ENCODE data around the gene SLC22A31. TPM values are rescaled to one million over a fixed set of nuclear protein-coding genes. Genes with fewer than 3 reads are reported as not detected.
"Not testable (repeated sequence)": the region's sequence is repeated elsewhere in the genome, so short reads cannot be mapped to it uniquely, and the experiment has no call there.

SLC22A31 gene
- polyA plus RNA-seq, 12 donors, result 0.31 to 3.7 (median 1.5) TPM; not detected in 2

DNA sequence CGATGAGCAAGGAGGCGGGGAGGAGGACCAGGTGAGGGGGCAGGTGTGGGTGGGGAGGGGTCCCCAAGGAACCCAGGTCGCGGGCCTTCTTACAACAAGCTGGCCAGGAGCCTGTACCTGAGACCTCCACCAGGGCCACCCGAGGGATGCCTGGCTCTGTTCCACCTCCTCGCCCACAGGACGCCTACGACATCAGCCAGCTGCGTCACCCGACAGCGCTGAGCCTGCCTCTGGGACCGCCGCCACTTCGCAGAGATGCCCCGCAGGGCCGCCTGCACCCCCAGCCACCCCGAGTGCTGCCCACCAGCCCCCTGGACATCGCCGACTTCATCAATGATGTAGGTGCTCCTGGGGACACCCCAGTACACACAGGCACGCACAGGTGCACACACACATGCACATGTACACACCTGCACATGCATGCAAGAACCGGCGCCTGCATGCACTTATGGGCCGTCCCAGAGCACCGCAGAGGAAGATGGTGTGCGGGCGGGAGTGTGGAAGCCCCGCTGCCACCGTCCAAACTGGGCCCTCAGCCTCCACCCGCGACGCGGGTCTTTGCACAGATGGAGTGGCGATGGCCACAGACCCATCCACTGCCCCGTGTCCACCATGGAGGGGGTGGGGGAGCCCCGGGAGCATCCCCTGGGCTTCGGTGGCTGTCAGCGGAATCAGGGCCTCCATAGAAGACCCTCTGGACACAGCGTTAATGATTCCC lies 6.6 kb downstream of the SLC22A31 start:
- no peak for DNase-seq

DNA sequence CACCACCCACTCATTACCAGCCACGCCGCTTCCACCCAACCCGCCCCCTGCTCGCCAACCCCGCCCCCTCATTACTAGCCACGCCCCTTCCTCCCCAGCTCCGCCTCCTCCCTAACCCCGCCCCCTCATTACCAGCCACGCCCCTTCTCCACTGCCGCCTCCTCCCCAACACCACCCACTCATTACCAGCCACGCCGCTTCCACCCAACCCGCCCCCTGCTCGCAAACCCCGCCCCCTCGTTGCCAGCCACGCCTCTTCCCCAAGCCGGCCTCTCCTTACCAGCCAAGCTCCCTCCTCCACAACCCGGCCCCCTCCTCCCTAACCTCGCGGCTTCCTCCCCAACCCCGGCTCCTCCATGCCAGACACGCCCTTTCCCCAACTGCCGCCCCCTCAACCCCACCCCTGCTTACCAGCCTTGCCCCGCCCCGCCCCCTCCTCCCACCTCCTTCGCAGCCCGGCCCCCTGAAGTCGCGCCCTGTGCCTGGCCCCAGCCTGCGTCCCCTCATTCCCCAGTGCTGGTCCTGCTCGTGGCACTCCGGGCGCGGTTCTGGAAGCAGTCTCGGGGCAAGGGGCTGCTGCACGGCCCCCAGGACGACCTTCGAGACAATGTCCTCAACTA lies 7.3 kb downstream of the SLC22A31 start:
- no peak for DNase-seq

DNA sequence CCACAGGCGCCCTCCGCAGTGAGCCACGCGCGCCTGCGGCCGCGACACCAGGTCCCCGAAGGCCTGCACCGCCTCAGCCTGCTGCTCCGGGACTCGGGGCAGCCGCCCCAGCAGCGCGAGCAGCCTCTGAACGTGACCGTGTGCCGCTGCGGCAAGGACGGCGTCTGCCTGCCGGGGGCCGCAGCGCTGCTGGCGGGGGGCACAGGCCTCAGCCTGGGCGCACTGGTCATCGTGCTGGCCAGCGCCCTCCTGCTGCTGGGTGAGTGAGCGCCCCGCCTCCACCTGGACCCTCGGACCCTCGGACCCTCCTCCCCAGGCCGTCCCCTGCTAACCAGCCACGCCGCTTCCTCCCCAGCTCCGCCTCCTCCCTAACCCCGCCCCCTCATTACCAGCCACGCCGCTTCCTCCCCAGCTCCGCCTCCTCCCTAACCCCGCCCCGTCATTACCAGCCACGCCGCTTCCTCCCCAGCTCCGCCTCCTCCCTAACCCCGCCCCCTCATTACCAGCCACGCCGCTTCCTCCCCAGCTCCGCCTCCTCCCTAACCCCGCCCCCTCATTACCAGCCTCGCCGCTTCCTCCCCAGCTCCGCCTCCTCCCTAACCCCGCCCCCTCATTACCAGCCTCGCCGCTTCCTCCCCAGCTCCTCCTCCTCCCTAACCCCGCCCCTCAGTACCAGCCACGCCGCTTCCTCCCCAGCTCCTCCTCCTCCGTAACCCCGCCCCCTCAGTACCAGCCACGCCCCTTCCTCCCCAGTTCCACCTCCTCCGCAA lies 8.0 kb downstream of the SLC22A31 start:
- DNase-seq, result not testable (repeated sequence)

DNA sequence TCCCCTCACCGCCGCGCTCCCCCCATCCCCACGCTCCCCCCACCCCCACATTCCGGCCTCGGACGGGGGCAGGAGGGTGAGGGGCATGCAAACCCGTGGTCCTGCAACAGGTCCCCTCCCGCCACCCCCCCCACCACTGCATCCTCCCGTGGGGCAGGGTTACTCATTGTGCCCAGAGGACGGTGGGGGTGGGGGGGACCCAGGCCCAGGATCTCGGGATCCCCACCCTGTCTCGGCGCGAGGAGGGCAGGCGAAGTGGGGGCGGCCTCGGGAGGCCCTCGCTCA lies 8.5 kb downstream of the SLC22A31 start:
- DNase-seq, result no peak

DNA sequence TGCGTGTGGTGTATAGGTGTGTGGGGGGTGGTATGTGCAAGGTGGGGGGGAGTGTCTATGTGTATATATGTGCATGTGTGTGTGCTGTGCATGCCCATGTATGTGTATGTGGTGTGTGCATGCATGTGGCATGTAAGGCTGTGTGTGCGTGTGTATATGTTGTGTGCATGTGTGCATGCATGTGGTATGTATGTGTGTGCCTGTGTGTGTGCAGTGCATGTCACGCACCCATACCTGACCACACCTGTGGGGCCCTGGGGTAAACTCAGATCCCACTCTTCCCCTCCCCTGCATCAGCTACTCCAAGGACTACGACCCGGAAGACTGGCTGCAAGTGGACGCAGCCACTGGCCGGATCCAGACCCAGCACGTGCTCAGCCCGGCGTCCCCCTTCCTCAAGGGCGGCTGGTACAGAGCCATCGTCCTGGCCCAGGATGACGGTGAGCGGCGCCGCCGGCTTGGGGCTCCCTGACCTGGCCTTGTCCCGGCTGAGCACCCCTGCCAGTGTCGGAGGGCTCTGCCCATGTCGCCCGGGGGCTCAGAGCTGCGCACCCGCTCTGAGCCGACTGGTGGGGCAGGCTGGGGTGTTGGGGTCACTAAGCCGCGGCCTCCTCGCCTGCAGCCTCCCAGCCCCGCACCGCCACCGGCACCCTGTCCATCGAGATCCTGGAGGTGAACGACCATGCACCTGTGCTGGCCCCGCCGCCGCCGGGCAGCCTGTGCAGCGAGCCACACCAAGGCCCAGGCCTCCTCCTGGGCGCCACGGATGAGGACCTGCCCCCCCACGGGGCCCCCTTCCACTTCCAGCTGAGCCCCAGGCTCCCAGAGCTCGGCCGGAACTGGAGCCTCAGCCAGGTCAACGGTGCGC lies 9.1 kb downstream of the SLC22A31 start:
- no peak for DNase-seq

DNA sequence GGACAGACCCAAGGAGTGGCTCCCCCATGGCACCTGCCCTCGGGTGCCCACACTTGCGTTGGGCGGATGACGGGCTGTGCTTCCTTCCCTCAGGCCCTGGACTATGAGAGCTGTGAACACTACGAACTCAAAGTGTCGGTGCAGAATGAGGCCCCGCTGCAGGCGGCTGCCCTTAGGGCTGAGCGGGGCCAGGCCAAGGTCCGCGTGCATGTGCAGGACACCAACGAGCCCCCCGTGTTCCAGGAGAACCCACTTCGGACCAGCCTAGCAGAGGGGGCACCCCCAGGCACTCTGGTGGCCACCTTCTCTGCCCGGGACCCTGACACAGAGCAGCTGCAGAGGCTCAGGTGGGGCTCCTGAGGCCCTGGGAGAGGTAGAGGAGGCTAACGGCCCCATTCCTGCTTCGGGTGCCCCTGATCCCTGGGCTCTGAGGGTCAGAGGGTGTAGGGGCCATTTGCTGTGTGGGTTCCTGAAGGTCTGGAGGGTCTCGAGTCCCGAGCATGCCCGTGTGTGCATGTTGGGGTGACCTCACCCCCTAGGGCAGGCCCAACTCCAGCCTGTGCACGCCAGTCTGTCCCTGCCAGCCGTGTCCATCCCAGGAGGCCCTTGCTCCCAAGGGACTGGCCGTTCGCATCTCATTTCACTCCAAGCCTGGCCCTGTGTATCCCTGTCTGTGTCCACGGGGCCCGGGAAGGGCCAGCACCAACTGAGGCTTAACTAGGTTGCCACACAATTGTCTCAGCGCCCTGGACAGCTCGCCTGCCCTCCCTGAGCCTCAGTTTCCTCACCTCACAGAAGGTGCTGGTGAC lies 10.0 kb downstream of the SLC22A31 start:
- no peak for DNase-seq

DNA sequence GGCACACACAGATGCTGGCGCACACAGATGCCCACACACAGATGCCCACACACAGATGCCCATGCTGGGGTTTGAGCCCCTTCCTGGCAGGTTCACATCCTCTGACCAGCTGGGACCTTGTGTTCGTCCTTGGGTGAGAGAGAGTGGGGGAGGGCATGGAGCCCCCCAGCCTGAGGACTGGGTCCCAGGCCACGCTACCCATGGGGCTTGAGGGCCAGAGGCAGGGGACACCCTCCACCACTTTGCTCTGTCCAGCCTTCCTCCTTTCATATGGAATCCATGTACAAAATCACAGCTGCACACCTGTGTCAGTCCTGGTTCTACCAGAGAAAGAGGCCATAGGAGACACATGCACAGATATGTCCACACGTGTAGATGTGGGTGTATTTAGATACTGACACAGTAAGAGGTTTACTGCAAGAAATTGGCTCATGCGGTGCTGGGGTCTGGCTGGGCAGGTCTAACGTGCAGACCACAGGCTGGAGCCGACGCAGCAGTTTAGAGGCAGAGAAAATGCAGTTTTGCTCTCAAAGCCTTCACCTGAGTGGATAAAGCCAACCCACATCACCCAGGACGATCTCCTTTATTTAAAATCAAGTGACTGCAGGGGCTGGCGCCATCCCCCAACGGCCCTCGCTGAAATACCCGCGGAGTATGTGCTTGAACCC lies 10.8 kb downstream of the SLC22A31 start:
- DNase-seq, result no peak

DNA sequence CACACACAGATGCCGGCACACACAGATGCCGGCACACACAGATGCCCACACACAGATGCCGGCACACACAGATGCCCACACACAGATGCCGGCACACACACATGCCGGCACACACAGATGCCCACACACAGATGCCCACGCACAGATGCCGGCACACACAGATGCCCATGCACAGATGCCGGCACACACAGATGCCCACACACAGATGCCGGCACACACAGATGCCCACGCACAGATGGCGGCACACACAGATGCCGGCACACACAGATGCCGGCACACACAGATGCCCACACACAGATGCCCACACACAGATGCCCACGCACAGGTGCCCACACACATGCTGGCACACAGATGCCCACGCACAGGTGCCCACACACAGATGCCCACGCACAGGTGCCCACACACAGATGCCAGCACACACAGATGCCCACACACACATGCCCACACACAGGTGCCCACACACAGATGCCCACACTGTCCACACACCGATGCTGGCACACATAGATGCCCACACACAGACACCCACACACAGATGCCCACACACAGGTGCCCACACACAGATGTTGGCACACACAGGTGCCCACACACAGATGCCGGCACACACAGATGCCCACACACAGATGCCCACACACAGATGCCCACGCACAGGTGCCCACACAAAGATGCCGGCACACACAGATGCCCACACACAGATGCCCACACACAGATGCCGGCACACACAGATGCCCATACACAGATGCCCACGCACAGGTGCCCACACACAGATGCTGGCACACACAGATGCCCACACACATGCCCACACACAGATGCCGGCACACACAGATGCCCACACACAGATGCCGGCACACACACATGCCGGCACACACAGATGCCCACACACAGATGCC lies 11.6 kb downstream of the SLC22A31 start:
- DNase-seq, result not testable (repeated sequence)

DNA sequence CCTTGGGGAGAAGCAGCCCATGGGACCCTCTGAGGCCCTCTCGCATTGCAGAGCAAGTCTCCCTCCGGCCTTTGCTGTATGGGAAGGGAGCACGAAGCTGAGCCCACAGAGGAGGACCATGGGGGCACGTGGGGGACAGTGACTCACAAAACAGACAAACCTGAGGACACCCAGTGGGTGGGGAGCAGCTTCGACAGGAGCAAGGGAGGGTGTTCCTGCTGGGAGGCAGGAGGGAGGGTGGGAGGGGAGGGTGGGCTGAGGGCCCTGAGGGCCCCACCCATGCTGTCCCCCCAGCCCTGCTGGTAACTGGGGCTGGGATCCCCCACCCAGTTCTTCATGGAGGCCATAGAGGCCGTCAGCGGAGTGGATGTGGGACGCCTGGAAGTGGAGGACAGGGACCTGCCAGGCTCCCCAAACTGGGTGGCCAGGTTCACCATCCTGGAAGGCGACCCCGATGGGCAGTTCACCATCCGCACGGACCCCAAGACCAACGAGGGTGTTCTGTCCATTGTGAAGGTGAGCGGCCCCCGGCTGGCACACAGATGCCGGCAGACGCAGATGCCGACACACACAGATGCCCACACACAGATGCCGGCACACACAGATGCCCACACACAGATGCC lies 12.5 kb downstream of the SLC22A31 start:
- no peak for DNase-seq

DNA sequence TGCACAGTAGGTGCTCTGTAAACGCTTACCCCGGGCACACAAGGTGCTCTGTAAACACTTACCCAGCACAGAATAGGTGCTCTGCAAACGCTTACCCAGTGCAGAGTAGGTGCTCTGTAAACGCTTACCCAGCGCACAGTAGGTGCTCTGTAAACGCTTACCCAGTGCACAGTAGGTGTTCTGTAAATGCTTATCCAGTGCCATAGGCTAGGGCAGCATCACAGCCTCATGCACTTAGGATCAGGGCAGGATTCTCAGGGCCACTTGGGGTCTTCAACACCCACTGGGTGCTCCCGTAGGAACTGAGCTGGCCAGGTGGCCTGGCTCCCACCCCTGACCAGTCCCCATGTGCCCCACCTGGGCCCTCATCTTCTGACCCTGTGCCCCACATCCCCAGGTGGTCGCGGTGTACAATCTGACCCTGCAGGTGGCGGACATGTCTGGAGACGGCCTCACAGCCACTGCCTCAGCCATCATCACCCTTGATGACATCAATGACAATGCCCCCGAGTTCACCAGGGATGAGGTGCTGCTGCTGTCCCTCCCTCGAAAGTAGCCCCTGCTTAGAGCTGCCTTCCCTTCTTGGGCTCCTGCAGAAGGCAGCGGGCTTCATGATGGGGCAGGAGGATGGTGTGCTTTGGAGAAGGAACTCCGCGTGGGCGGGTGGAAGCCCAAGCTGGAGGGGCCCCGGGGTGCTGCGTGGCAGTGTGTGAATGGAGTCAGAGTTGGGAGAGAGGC lies 13.1 kb downstream of the SLC22A31 start:
- DNase-seq, result no peak

DNA sequence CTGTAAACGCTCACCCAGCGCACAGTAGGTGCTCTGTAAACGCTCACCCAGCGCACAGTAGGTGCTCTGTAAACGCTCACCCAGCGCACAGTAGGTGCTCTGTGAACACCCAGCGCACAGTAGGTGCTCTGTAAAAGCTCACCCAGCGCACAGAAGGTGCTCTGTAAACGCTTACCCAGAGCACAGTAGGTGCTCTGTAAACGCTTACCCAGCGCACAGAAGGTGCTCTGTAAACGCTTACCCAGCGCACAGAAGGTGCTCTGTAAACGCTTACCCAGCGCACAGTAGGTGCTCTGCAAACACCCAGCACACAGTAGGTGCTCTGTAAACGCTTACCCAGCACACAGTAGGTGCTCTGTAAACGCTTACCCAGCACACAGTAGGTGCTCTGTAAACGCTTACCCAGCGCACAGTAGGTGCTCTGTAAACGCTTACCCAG lies 13.7 kb downstream of the SLC22A31 start:
- DNase-seq, result not testable (repeated sequence)

DNA sequence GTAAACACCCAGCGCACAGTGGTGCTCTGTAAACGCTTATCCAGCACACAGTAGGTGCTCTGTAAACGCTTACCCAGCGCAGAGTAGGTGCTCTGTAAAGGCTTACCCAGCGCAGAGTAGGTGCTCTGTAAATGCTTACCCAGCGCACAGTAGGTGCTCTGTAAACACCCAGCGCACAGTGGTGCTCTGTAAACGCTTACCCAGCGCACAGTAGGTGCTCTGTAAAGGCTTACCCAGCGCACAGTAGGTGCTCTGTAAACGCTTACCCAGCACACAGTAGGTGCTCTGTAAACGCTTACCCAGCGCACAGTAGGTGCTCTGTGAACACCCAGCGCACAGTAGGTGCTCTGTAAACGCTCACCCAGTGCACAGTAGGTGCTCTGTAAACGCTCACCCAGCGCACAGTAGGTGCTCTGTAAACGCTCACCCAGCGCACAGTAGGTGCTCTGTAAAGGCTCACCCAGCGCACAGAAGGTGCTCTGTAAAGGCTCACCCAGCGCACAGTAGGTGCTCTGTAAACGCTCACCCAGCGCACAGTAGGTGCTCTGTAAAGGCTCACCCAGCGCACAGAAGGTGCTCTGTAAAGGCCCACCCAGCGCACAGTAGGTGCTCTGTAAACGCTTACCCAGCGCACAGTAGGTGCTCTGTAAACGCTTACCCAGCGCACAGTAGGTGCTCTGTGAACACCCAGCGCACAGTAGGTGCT lies 14.3 kb downstream of the SLC22A31 start:
- not testable (repeated sequence) for DNase-seq

DNA sequence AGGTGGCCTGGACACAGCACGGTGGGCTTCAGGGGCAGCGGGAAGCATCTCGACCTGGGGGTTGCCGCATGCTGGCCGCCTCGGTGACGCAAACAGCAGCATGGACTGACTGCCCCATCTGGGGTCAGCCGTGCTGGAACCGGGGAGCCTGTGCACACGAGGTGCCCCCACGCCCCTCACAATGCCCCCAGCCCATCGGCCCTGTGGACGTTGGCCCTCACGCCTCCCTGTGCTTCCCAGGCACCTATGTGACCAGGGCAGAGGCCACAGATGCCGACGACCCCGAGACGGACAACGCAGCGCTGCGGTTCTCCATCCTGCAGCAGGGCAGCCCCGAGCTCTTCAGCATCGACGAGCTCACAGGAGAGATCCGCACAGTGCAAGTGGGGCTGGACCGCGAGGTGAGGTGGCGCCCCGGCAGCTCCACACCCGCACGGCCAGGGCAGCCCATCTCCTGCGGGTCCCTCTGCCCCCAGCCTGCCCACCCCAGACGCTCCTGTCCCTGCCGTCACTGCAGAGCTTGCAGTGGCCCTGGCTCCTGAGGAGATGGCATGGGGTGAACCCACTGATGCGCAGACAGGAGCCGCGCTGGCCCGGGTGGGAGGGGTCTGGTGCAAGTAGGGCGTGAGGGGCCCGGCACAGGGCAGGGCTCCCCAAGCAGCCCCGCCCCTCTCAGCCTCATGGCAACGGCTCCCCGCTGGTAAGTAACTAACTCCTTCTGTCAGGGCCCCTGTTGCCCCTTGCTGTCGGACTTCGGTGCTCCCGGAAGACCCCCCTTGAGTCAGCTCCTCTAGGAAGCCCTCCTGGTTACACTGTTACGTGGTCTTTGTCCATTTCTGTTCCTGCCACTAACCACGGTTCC lies 15.2 kb downstream of the SLC22A31 start:
- DNase-seq, result no peak

DNA sequence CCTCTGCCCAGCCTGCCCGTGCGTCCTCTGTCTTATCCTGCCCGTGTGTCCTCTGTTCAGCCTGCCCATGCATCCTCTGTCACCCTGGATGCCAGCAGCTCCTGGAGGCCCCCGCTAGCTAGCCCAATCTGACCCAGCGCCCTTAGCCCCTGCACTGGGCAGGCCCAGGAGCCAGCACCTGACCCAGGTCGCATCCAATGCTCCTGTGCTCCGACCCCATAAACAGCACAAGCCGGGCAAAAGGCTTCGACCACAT lies 15.7 kb downstream of the SLC22A31 start:
- no peak for DNase-seq

DNA sequence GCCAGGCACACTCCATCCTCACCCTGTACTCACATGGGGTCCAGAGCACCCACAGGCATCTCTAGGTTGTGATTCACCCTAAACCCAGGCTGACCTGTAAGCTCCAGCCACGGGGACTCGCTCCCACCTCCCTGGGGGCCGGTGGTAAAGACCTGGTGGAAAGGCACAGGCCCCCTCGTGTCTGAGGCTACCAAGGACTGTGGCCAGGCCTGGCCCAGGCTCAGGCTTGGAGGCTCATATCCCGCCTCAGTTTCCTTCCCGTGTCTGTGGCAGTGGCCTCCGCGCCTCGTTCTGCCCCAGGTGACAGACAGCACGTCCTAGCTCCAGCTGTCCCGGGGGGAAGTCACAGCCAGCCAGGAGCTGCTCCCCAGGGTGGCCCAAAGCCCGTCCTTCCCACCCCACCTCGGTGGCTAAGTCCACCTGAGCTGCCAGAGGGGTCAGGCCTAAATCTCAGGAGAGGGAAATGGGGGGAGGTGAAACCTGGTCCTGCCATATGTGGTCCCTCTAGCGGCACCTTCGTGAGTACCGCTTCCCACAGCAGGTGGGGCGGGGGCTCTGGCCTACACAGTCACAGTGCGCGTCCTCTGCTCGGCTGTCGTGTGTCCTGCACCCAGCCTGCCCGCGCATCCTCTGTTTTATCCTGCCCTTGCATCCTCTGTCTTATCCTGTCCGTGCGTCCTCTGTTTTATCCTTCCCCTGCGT lies 16.2 kb downstream of the SLC22A31 start:
- no peak for DNase-seq

DNA sequence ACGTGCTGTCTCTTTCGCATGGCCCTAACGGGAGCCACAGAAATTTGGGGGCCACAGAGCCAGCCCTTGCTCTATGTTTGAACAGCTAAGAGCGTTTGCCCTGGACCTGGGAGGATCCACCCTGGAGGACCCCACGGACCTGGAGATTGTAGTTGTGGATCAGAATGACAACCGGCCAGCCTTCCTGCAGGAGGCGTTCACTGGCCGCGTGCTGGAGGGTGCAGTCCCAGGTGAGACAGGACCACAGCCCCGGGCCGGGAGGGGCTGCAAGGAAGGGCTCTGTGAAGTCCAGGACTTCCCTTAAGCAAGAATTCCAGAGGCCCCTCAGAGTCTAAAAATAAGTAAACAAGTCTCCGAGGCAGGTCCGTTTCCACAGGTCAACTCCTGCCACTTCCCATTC lies 16.9 kb downstream of the SLC22A31 start:
- DNase-seq, result no peak
